ENCODE results near the gene MYO3A. TPM values are rescaled to one million over a fixed set of nuclear protein-coding genes. Genes with fewer than 3 reads are reported as not detected.

Gene MYO3A
- total and polyA plus RNA-seq, 2 experiments from 2014 or later, result 3.0 to 10.7 TPM

DNA sequence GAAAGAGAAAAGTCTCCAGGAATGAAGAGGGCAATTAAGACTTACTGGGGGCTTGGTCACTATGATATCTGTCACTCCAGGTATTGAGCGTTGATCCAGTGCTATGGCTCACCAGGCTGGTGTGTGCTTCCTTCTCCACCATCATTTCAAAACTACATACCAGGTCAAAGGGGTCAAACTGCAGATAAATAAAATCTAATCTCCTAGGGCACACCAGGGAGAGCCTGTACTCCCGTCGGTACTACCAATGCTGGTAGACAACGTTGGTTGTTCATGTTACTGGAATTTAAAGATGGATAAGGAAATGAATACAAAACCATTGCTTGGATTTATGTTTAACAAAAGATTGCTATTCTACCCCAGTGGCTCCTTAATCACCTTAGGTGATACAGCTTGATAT, 118.3 kb downstream of the MYO3A start:
- Histone ChIP-seq H3F3A (replicated peaks; ENCODE audit: low read depth) (no peaks in the 10 kb centered on the region), H3K79me2 (replicated peaks; ENCODE audit: insufficient read depth) (no peaks in the 10 kb centered on the region), H3K27me3 (ENCODE audit: insufficient read depth) (no peaks in the 10 kb centered on the region), H4K20me1 (replicated peaks; ENCODE audit: insufficient read depth) (no peaks in the 10 kb centered on the region), H3K4me3 (no peak overlapping the region), H3K4me2 (no peak overlapping the region), H2AFZ (no peak overlapping the region), H3K9me2 (ENCODE audit: insufficient read depth) (no peaks in the 10 kb centered on the region; the same call in 1 of the 2 replicates), H3K4me1 (ENCODE audit: insufficient read depth) (no peaks in the 10 kb centered on the region), H3K27ac (ENCODE audit: low read depth) (no peak overlapping the region), H3K36me3 (ENCODE audit: insufficient read depth) (no peaks in the 10 kb centered on the region)
- Mint-ChIP-seq H3K4me1 (no peaks in the 10 kb centered on the region; the same call in 2 of the 3 replicates), H3K27me3 (ENCODE audit: insufficient read depth, low read depth, poor library complexity) (no peaks in the 10 kb centered on the region), H3K36me3 (ENCODE audit: low read depth) (peaks cover 5% of the 10 kb centered on the region; the same call in 1 of the 3 replicates), H3K4me3 (no peak overlapping the region), H3K9me3 (no peaks in the 10 kb centered on the region; the same call in 2 of the 3 replicates), H3K27ac (no peak overlapping the region)
- no peak for TF ChIP-seq CREB1 (CRISPR knock-in tag; IDR thresholded peaks at IDR 0.05; ENCODE audit: low read depth)
- no peak for TF ChIP-seq NANOG (IDR thresholded peaks at IDR 0.05; ENCODE audit: borderline replicate concordance)
- TF ChIP-seq, protein P1, sequence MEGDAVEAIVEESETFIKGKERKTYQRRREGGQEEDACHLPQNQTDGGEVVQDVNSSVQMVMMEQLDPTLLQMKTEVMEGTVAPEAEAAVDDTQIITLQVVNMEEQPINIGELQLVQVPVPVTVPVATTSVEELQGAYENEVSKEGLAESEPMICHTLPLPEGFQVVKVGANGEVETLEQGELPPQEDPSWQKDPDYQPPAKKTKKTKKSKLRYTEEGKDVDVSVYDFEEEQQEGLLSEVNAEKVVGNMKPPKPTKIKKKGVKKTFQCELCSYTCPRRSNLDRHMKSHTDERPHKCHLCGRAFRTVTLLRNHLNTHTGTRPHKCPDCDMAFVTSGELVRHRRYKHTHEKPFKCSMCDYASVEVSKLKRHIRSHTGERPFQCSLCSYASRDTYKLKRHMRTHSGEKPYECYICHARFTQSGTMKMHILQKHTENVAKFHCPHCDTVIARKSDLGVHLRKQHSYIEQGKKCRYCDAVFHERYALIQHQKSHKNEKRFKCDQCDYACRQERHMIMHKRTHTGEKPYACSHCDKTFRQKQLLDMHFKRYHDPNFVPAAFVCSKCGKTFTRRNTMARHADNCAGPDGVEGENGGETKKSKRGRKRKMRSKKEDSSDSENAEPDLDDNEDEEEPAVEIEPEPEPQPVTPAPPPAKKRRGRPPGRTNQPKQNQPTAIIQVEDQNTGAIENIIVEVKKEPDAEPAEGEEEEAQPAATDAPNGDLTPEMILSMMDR (conservative IDR thresholded peaks at IDR 0.05; ENCODE audit: low read depth in 2 of 2), result no peak
- TF ChIP-seq ZNF114 (CRISPR knock-in tag; IDR thresholded peaks at IDR 0.05), result no peak
- TF ChIP-seq, protein P2, sequence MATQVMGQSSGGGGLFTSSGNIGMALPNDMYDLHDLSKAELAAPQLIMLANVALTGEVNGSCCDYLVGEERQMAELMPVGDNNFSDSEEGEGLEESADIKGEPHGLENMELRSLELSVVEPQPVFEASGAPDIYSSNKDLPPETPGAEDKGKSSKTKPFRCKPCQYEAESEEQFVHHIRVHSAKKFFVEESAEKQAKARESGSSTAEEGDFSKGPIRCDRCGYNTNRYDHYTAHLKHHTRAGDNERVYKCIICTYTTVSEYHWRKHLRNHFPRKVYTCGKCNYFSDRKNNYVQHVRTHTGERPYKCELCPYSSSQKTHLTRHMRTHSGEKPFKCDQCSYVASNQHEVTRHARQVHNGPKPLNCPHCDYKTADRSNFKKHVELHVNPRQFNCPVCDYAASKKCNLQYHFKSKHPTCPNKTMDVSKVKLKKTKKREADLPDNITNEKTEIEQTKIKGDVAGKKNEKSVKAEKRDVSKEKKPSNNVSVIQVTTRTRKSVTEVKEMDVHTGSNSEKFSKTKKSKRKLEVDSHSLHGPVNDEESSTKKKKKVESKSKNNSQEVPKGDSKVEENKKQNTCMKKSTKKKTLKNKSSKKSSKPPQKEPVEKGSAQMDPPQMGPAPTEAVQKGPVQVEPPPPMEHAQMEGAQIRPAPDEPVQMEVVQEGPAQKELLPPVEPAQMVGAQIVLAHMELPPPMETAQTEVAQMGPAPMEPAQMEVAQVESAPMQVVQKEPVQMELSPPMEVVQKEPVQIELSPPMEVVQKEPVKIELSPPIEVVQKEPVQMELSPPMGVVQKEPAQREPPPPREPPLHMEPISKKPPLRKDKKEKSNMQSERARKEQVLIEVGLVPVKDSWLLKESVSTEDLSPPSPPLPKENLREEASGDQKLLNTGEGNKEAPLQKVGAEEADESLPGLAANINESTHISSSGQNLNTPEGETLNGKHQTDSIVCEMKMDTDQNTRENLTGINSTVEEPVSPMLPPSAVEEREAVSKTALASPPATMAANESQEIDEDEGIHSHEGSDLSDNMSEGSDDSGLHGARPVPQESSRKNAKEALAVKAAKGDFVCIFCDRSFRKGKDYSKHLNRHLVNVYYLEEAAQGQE (IDR thresholded peaks at IDR 0.05; ENCODE audit: unreplicated experiment), result no peak
- TF ChIP-seq, protein P3, sequence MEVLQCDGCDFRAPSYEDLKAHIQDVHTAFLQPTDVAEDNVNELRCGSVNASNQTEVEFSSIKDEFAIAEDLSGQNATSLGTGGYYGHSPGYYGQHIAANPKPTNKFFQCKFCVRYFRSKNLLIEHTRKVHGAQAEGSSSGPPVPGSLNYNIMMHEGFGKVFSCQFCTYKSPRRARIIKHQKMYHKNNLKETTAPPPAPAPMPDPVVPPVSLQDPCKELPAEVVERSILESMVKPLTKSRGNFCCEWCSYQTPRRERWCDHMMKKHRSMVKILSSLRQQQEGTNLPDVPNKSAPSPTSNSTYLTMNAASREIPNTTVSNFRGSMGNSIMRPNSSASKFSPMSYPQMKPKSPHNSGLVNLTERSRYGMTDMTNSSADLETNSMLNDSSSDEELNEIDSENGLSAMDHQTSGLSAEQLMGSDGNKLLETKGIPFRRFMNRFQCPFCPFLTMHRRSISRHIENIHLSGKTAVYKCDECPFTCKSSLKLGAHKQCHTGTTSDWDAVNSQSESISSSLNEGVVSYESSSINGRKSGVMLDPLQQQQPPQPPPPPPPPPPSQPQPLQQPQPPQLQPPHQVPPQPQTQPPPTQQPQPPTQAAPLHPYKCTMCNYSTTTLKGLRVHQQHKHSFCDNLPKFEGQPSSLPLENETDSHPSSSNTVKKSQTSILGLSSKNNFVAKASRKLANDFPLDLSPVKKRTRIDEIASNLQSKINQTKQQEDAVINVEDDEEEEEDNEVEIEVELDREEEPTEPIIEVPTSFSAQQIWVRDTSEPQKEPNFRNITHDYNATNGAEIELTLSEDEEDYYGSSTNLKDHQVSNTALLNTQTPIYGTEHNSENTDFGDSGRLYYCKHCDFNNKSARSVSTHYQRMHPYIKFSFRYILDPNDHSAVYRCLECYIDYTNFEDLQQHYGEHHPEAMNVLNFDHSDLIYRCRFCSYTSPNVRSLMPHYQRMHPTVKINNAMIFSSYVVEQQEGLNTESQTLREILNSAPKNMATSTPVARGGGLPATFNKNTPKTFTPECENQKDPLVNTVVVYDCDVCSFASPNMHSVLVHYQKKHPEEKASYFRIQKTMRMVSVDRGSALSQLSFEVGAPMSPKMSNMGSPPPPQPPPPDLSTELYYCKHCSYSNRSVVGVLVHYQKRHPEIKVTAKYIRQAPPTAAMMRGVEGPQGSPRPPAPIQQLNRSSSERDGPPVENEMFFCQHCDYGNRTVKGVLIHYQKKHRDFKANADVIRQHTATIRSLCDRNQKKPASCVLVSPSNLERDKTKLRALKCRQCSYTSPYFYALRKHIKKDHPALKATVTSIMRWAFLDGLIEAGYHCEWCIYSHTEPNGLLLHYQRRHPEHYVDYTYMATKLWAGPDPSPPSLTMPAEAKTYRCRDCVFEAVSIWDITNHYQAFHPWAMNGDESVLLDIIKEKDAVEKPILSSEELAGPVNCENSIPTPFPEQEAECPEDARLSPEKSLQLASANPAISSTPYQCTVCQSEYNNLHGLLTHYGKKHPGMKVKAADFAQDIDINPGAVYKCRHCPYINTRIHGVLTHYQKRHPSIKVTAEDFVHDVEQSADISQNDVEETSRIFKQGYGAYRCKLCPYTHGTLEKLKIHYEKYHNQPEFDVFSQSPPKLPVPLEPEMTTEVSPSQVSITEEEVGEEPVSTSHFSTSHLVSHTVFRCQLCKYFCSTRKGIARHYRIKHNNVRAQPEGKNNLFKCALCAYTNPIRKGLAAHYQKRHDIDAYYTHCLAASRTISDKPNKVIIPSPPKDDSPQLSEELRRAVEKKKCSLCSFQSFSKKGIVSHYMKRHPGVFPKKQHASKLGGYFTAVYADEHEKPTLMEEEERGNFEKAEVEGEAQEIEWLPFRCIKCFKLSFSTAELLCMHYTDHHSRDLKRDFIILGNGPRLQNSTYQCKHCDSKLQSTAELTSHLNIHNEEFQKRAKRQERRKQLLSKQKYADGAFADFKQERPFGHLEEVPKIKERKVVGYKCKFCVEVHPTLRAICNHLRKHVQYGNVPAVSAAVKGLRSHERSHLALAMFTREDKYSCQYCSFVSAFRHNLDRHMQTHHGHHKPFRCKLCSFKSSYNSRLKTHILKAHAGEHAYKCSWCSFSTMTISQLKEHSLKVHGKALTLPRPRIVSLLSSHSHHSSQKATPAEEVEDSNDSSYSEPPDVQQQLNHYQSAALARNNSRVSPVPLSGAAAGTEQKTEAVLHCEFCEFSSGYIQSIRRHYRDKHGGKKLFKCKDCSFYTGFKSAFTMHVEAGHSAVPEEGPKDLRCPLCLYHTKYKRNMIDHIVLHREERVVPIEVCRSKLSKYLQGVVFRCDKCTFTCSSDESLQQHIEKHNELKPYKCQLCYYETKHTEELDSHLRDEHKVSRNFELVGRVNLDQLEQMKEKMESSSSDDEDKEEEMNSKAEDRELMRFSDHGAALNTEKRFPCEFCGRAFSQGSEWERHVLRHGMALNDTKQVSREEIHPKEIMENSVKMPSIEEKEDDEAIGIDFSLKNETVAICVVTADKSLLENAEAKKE (CRISPR knock-in tag; IDR thresholded peaks at IDR 0.05), result no peak
- TF ChIP-seq ZNF331 (CRISPR knock-in tag; IDR thresholded peaks at IDR 0.05; ENCODE audit: low read depth), result no peak
- no peak for TF ChIP-seq EZH2 (IDR thresholded peaks at IDR 0.05; ENCODE audit: low read depth, unreplicated experiment)
- no peak for TF ChIP-seq EZH2phosphoT487 (IDR thresholded peaks at IDR 0.05; ENCODE audit: unreplicated experiment)
- TF ChIP-seq STAT1 (IDR thresholded peaks at IDR 0.05; ENCODE audit: unreplicated experiment), result no peak
- TF ChIP-seq, protein P4, sequence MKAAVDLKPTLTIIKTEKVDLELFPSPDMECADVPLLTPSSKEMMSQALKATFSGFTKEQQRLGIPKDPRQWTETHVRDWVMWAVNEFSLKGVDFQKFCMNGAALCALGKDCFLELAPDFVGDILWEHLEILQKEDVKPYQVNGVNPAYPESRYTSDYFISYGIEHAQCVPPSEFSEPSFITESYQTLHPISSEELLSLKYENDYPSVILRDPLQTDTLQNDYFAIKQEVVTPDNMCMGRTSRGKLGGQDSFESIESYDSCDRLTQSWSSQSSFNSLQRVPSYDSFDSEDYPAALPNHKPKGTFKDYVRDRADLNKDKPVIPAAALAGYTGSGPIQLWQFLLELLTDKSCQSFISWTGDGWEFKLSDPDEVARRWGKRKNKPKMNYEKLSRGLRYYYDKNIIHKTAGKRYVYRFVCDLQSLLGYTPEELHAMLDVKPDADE (IDR thresholded peaks at IDR 0.05), result no peak
- no peak for TF ChIP-seq JUNB (IDR thresholded peaks at IDR 0.05; ENCODE audit: unreplicated experiment)
- TF ChIP-seq POLR2AphosphoS5 (IDR thresholded peaks at IDR 0.05; ENCODE audit: low read depth), result no peak
- ATAC-seq (no peak), DNase-seq (ENCODE audit: low spot score) (no peak)
